NCI-H2227 treated with DMSO at 0.1 percent for 48 hours (cell line): Measurements from ENCODE around the gene MACROD2.
A peak's percentile ranks its signal among the peaks of the same experiment; 100 is the strongest.

Experiments
- DNase-seq: peaks from one replicate; lab custom pipeline; 2025; lab: John Stamatoyannopoulos, UW

The MACROD2 gene

GRCh38 chr20:14336686-14337085 lies 341.4 kb downstream of the MACROD2 start:
- peak; percentile 15 for DNase-seq

- peak; percentile 94 for DNase-seq
These were observed 342.3 kb downstream of the MACROD2 start, which contains the start of gene FLRT3 for GRCh38 chr20:14337400-14338171. FLRT3 (minus strand) TSS chr20:14337612; CDS start chr20:14327506, 10,106 bp downstream.

- DNase-seq, result no peak
These were observed 346.5 kb downstream of the MACROD2 start for GRCh38 chr20:14341801-14342200.

DNA sequence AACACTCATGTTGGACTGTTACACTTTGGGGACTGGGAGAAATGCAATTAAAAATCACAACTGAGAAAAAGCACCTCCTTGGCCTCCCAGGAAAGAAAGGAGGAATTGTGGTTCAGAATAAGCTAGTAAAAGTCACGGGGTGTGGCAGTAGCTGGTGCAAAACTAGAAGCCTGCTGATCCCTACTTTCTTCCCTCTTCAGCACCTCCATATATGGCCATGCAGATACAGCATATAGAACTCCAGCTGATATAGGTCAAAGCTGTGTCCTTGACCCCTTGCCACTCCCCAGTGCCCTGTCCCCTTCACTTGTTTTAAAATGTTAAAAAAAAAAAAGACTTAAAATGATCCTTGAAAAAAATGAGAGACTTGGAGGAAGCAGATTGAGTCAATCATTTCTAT lies 347.6 kb downstream of the MACROD2 start:
- DNase-seq, result no peak

DNA sequence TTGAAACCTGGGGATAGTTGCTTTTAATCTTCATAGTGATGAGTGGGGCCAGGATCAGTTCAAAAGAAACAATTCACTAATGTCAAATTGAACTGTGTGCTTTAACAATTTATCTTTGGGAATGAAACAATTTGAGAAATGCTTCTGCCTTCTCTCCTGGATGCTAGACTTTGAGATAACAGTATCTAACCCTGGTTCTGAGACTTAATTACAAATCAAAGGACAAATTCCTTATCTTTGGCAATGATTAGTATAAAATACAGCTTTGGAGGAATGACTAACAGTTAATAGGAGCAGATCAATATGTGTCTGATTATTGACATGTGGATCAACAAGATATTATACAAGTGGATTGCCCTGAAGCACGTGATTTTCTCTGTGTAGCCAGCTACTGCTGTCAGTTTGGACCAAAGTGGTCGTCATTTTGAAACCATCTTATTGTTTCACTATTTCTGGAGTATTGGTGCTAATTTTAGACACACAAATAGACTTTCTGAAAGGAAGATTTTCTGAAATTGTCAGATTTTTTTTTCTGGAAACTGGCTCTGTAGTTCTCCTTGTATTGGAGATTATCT lies 348.3 kb downstream of the MACROD2 start:
- no peak for DNase-seq

GRCh38 chr20:14344746-14345145 lies 349.4 kb downstream of the MACROD2 start:
- DNase-seq, result no peak

GRCh38 chr20:14355791-14356190 lies 360.5 kb downstream of the MACROD2 start:
- no peak for DNase-seq

- no peak for DNase-seq
These were observed 365.1 kb downstream of the MACROD2 start for GRCh38 chr20:14360416-14360815.

- DNase-seq, result no peak
These were observed 366.4 kb downstream of the MACROD2 start for GRCh38 chr20:14361509-14362345.

GRCh38 chr20:14374196-14374595 lies 378.9 kb downstream of the MACROD2 start:
- peak; percentile 15 for DNase-seq

GRCh38 chr20:14375416-14375985 lies 380.2 kb downstream of the MACROD2 start:
- DNase-seq, result peak; percentile 75

DNA sequence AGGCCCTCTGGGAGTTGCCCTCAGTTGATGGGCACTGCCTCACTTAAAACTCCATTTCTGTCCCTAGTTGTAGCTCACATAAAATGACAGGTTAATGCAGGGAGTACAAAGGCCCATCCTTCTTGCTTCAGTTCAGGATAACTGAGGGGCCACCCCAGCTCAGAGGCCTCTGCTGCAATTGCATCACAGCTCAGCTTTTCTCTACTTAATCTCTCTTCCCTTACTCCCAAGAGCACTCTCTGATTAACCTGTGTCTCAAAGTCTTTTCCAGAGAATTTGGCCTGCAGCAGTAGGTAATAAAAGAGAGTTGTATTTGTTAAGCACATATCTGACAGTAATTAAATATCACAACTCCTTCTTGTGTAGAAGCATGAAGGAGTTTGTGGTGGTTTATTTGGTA lies 383.0 kb downstream of the MACROD2 start:
- no peak for DNase-seq

GRCh38 chr20:14383335-14383734 lies 388.0 kb downstream of the MACROD2 start:
- DNase-seq, result no peak

DNA sequence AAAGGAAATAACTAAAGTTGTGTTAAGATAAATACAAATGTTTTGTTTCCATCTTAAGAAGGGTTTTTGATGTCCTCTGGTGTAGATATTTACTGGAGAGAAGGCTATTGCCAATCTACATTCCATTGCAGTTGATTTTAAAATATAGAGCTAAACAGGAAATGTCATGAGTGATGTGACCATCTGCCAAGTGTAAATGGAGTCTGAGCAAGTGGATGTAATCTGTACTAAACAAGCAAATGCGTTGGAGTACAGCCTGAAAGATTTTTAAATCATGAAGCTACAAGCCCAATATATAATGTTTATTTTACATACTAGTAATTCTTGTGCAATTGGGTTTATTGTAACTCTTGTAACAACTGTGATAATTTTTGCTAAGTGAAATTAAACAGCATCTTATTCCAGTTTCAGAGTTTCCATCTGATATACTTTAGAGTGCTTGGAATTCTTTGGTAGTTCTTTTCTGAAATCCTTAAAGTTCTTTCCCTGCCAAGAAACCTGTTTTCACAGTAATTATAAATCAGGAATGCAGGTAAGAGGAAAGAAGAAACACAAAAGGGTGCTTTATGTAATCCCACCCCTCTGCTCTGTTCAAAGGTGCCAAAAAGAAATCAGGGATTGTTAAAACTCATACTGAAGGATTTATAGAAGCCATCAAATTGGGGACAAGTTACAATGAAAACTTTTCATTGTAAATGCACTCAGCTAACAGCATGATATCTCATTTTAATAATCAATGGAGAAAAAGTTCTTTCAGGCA lies 389.3 kb downstream of the MACROD2 start:
- no peak for DNase-seq

DNA sequence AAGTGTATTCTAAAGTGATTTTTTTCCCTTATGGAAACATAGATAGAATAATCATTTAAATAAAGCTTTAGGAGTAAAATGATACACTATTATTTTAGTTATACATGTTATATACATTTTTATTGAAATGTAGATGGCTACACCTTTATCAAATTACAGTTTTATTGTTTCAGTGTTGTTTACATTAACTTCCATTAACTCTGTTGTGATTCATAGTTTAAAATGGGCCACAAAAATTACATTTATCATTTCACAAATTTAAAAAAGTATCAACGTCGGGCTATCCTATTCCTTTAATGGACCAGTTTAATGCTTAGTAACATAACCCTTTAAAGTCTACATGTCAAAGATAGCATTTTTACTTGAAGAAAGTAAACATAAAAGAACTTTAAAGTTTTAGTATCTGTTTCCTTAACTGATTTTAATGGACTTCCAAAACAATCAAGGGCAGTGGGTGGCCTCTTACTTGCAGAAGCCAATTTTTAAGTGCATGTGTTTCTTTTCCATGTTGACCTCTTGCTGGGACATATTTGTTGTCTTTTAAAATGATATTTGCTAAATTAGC lies 389.9 kb downstream of the MACROD2 start:
- no peak for DNase-seq

DNA sequence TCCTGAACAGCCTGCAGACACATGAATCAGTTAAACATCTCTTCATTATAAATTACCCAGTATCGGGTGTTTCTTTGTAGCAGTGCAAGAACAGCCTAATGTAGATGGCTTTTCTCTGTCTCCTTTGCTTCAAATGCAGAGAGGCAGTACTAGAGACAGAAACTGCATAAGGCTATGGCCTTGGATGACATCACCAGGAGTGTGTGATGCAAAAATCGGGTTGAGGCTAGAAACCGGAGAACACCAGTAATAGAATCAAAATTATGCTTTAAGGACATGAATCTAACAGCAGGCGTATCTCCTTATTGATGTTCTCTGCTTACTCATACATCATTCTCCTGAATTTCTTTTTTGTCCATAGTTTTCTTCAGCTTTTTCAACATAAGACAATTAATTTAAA lies 391.4 kb downstream of the MACROD2 start:
- DNase-seq, result no peak

DNA sequence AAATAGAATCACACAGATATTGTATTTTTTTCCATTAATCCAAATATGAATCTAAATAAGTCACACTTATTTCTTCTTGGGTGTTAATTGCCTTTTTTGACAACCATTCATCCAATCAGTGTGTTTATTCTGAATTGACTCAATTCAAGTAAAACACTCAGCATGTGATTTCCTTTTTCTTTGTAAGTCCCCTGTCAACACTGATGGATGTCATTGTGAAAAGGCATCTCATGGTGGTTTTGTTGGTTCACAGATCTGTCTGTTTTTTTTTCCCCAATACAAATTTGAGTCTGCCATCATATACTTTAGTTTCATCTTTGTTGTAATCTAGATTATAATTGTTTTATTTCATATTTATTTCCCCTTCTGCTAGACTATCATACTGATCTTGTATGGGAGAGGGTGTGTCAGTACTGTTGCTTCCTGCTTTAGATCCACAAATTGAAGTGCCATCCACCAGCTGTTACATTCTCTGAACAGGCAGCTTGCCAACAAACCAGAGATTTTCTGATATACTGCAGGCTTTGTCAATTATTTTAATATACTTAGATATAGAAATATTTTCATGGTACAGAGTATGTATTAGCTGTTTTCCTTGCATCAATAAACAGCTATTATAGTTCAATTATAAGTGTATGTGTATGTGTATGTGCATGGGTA lies 406.3 kb downstream of the MACROD2 start:
- peak; percentile 5 for DNase-seq

GRCh38 chr20:14404515-14404914 lies 409.2 kb downstream of the MACROD2 start:
- DNase-seq, result no peak

- DNase-seq, result no peak
These were observed 411.2 kb downstream of the MACROD2 start for GRCh38 chr20:14406495-14406894.

GRCh38 chr20:14407336-14407735 lies 412.0 kb downstream of the MACROD2 start:
- DNase-seq, result no peak
